Liver (tissue), 3 donors: ENCODE results near the gene ZNF423.

Experiments used
- EGR1 ChIP-seq, 2 donors: IDR thresholded peaks; 2 replicates each; pipeline ENCODE4 v1.6.1; 2016 to 2018; ENCODE audit warnings: antibody characterized with exemption in 2 of 2, low read depth in 2 of 2
- FOXA1 ChIP-seq: IDR thresholded peaks from 2 replicates; pipeline ENCODE4 v1.6.1; 2016; ENCODE audit warnings: antibody characterized with exemption
- GABPA ChIP-seq, 2 donors: IDR thresholded peaks in 1 of 2; conservative IDR thresholded peaks in 1 of 2; 2 replicates each; pipeline ENCODE4 v1.6.1; 2016; ENCODE audit warnings: antibody characterized with exemption in 2 of 2, mild to moderate bottlenecking in 1 of 2, moderate library complexity in 1 of 2
- HNF4A ChIP-seq, 2 donors: conservative IDR thresholded peaks; 2 replicates each; pipeline ENCODE4 v1.6.1; 2016; ENCODE audit warnings: antibody characterized with exemption in 2 of 2, mild to moderate bottlenecking in 2 of 2
- JUND ChIP-seq, 2 donors: IDR thresholded peaks; 2 replicates each; pipeline ENCODE4 v1.6.1; 2016; ENCODE audit warnings: antibody characterized with exemption in 2 of 2
- RAD21 ChIP-seq, 2 donors: IDR thresholded peaks; 2 replicates each; pipeline ENCODE4 v1.6.1; 2016; ENCODE audit warnings: antibody characterized with exemption in 2 of 2, mild to moderate bottlenecking in 2 of 2
- REST ChIP-seq: IDR thresholded peaks from 2 replicates; pipeline ENCODE4 v1.6.1; 2016; ENCODE audit warnings: antibody characterized with exemption, mild to moderate bottlenecking
- SP1 ChIP-seq: IDR thresholded peaks from 2 replicates; pipeline ENCODE4 v1.6.1; 2018; ENCODE audit warnings: antibody characterized with exemption, mild to moderate bottlenecking
- TAF1 ChIP-seq: conservative IDR thresholded peaks from 2 replicates; pipeline ENCODE4 v1.6.1; 2016; ENCODE audit warnings: antibody characterized with exemption, mild to moderate bottlenecking
- TF ChIP-seq, protein P1 (sequence below): fragments of 150-350 bp; IDR thresholded peaks from 2 replicates; pipeline ENCODE4 v1.5.1; 2017; ENCODE audit warnings: improper control_type of control experiment, low read depth, low read length; ENCODE audit not compliant: missing input control
- TF ChIP-seq, protein P2 (sequence below): IDR thresholded peaks from 2 replicates; pipeline ENCODE4 v1.6.1; 2016; ENCODE audit warnings: antibody characterized with exemption
- TF ChIP-seq, protein P3 (sequence below): IDR thresholded peaks from 2 replicates; pipeline ENCODE4 v1.6.1; 2016; ENCODE audit warnings: antibody characterized with exemption
- donor health status: healthy.
- donor health status: healthy.

GRCh38 chr16:49800876-49801275, 55.0 kb downstream of the ZNF423 start:
- TF ChIP-seq GABPA (IDR thresholded peaks at IDR 0.05 in 1 of 2, conservative IDR thresholded peaks at IDR 0.05 in 1 of 2) (no peak), REST (no peak), TAF1 (no peak), SP1 (no peak), RAD21 (IDR thresholded peaks at IDR 0.05) (no peak), JUND (IDR thresholded peaks at IDR 0.05) (no peak), EGR1 (IDR thresholded peaks at IDR 0.05; ENCODE audit: low read depth in 2 of 2) (no peak), HNF4A (conservative IDR thresholded peaks at IDR 0.05) (no peak), FOXA1 (no peak)
- TF ChIP-seq, protein P1, sequence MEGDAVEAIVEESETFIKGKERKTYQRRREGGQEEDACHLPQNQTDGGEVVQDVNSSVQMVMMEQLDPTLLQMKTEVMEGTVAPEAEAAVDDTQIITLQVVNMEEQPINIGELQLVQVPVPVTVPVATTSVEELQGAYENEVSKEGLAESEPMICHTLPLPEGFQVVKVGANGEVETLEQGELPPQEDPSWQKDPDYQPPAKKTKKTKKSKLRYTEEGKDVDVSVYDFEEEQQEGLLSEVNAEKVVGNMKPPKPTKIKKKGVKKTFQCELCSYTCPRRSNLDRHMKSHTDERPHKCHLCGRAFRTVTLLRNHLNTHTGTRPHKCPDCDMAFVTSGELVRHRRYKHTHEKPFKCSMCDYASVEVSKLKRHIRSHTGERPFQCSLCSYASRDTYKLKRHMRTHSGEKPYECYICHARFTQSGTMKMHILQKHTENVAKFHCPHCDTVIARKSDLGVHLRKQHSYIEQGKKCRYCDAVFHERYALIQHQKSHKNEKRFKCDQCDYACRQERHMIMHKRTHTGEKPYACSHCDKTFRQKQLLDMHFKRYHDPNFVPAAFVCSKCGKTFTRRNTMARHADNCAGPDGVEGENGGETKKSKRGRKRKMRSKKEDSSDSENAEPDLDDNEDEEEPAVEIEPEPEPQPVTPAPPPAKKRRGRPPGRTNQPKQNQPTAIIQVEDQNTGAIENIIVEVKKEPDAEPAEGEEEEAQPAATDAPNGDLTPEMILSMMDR = no peak
- TF ChIP-seq, protein P2, sequence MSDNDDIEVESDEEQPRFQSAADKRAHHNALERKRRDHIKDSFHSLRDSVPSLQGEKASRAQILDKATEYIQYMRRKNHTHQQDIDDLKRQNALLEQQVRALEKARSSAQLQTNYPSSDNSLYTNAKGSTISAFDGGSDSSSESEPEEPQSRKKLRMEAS = no peak
- TF ChIP-seq, protein P3, sequence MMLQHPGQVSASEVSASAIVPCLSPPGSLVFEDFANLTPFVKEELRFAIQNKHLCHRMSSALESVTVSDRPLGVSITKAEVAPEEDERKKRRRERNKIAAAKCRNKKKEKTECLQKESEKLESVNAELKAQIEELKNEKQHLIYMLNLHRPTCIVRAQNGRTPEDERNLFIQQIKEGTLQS = no peak
